HL-60/S4 treated with retinoic acid at 250 ng/mL for 4 days and 3 days (cell line): Measurements from ENCODE around the gene UROS.

Experiments
- in situ Hi-C: fragments of 300-500 bp; cut with MboI; formaldehyde crosslinking; loops from 2 replicates; pipeline ENCODE4 v1.7.0; 2022; ENCODE audit warnings: low sequenced_read_pairs

The UROS gene

DNA sequence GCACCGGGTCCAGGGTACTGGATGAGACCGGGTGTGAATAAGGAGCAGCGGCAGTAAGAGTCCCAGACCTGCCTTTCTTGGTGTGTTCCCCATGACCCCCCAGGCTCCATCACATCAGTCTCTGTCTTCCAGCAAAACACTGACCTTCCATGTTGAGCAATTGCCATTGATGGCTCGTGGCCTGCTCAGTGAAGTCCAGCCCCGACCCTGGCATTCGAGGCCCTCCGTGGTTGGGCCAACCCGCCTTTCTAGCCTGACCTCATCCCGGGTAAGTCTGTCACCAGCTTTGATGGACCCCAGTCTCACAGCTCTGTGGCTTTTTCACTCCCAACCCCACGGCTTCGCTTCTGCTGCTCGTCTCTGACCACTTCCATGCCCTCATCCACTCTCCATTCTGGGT lies 53.9 kb downstream of the UROS start:
- in situ Hi-C loops = no loop called here

DNA sequence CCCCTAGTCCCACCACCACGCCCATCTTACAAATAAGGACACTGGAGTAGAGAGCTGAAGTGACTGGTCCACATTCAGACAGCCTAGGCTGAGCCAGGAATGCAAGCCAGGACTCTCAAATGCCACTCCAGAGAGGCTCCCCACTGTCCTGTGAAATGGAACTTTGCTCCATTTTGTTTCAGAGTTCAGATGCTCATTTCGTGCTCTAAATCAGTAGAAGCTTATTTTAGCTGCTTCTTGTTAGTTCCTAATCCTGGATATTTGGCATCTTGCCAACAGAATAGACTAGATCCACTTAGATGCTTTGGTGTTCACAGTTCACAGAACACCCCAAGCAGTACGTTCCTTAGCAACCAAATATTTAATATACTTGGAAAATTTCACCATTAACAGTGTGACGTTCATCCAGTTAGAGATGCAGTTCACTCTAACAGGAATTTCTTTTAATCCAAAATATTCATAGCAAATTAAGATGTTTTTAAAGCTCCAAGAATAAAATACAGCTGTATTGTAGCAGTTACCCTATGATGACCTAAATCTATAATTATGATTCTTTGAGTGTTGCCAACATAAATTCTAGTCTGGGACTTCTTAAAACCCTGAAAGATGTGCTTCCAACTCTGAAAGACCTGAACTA lies 54.7 kb downstream of the UROS start:
- in situ Hi-C loops = no loop called here

DNA sequence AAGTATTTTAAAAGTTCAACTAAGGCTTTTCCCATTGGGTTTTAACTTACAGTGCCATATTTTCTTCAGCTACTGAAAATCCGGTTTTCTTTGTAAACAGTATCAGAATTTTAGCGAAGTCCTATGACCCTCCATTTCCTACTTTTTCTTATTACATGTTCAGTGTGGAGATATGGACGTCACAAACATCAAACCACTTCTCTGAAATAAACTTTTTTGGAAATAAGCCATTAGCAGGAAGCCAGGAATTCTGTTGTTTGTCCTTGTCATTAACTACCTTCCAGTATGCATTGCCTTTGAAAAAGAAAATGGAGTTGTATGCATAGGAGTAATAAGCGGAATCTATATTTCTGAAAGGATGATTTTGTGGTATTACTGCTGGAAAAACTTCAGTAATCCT lies 56.5 kb downstream of the UROS start:
- in situ Hi-C loops = no loop called here

DNA sequence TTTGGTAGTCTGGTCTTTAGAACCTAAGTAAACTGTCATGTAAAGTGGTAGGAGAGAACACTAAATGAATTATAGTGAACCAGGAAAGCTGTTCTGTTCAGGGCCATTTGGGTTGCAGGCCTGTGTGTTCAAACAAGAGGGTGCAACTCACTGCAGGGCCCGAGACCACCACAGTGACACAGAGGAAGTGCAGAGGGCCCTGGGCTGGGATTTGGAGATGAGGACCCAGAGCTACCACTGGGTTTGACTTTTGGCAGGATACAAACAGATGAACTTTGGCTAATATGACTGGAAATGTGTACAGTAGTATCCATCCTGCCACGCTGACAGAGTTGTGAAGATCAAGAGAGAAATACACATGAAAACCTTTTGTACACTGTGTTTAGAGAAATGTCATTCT lies 57.2 kb downstream of the UROS start:
- in situ Hi-C loops = no loop called here

DNA sequence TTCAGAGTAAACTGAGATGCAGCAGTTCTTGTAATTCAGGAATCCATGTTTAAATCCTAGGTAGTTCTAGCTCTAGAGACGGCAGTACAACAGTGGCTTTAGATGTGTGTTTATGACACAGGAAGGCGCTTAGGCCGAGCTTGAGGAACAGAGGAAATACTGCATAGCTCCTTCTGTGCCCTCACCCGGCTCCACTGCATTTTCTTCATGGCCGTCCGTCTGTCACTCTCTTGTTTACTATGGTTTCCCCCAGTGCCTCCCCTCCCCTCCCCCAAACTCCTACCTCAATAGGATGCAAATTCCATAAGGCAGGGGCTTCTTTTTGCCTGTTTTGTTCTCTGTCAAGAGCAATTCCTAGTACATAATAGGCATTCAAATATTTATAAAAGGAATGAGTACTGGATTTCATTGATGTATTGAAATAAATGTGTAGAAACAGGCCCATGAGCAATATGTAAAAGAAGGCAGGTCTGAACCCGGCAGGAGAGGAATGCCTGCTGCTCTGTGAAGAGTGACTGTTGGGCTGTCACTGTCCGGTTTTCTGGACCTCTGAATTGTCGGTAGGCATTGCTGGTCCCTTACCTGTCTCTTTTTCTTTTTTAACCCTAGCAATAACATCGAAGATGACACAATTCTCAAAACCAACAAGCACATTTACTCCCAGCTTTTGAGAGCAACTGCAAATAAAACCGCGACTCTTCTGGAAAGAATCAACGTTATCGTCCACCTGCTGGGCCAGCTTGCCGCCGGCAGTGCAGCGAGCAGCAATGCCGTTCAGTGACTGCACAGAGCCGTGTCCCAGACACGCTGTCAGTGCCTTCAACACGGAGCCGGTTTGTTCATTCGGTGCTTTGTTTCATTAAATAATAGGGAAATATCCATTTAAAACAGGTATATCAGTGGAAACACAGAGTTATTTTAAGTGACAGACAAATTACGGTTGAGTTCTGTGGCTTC lies 60.1 kb downstream of the UROS start:
- in situ Hi-C loops = no loop called here

DNA sequence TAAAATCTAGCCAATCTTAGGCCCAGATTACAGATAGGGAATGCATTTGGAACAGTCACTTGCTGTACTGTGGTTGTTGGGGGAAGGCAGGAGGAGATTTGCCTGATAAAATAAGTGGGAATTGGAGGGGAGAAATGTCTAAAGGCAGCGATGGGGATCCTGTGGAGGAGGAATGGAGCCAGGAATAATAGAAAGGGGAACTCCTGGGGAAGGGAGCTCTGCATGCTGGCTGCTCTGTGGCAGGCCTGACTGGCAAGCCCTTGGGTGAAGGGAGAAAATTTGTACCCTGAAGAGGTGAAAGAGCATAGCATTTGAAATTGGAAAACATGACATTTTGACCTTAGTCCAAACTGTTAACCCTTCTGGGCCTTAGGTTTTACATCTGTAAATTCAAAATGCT lies 61.1 kb downstream of the UROS start:
- in situ Hi-C loops = no loop called here

DNA sequence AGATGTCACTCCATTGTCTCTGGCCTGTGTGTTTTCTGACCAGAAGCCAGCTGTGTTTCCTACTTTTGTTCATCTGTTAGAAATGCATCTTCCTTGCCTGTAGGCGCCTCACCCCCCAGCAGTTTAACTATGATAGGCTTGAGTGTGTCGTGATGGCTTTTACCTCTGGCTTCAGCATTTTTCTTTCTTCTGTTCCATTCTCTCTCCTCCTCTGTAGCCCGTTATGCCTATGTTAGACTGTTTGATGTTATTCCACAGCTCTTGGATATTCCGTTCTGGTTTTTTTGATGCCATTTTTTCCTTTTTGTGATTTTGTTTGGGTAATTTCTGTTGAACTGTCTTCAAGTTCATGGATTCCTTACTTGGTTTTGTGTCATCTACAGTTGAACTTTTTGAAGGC lies 65.3 kb downstream of the UROS start:
- in situ Hi-C loops = no loop called here

DNA sequence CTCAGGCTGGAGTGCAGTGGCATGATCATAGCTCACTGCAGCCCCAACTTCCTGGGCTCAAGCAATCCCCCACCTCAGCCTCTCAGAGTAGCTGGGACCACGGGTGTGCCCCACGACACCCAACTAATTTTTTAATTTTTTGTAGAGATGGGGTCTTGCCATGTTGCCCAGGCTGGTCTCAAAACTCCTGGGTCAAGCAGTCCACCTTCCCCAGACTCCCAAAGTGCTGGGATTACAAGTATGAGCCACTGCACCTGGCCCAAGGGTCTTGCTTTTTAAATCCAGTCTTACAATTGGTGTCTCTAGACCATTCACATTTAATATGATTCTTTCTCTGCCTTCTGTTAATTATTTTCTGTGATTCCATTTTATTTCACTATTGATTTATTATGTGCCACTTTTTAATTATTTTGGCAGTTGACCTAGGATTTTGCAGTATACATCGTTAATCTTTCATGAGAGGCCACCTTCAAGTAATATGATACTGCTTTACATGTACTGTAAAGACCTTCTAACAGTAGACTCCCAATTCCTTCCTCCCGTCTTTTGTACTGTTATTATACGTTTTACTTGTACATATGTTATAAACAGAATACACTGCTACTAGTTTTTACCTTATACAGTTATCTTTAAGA lies 66.1 kb downstream of the UROS start:
- in situ Hi-C loops = no loop called here

DNA sequence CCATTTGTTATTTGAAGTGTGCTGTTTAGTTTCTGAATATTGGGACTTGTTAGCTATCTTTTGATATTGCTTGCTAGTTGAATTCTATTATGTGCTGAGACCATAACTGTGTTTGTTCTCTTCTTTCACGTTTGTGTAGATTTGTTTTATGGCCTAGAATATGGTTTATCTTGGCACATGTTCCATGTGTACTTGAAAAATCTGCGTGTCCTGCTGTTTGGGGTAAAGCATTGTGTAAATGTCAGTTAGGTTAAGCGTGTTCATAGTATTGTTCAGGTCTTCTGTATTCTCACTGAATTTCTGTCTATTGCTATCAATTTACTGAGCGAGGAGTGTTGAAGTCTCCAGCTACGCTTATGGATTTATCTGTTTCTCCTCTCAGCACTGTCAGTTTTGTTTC lies 66.9 kb downstream of the UROS start:
- in situ Hi-C loops = no loop called here

DNA sequence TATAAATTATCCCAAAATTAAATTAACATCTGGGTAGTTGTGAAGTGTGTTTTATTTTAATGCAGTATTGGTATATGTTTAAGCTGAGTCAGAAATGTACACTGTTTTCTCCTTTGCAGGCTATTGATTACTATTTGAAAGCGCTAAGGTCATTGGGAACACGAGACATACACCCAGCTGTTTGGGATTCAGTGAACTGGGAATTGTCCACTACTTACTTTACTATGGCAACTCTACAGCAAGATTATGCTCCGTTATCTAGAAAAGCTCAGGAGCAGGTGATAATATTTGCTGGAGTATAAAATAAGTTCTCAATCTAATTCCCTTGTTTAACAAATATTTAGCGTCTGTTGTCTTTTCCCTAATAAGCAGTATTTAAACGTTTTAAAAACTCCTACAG lies 75.6 kb downstream of the UROS start:
- in situ Hi-C loops = no loop called here

DNA sequence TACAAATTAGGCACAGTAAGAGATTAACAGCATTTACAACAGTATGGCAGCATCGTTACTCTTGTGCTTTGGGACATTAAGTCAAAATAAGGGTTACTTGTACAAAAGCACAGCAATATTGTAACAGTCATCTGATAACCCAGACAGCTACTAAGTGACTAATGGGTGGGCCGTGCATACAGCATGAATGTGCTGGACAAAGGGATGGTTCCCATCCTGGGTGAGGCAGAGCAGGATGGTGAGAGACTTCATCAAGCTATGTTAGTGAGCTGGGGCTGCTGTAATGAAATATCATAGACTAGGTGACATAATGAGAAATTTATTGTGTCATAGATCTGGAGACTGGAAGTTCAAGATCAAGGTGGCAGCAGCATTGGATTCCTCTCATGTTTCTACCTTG lies 78.1 kb downstream of the UROS start:
- in situ Hi-C loops = no loop called here

DNA sequence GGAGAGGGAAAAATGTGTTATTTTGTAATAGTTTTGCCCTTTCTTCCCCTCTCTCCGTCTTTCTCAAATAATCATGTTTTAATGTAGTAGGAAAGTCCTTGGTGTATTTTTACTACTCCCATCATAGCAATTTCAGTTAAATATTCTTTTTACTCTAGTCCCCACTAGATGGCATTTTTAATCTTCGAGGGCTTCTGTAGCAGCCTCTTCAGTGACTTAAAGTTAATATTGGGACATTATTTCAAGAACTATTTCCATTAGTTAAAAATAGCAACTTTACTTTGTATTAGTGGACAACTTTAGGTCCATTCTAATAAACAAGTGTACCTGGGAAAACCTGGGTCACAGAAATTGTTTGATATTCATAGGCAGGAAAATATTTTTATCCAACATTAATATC lies 80.6 kb downstream of the UROS start:
- in situ Hi-C loops = no loop called here

DNA sequence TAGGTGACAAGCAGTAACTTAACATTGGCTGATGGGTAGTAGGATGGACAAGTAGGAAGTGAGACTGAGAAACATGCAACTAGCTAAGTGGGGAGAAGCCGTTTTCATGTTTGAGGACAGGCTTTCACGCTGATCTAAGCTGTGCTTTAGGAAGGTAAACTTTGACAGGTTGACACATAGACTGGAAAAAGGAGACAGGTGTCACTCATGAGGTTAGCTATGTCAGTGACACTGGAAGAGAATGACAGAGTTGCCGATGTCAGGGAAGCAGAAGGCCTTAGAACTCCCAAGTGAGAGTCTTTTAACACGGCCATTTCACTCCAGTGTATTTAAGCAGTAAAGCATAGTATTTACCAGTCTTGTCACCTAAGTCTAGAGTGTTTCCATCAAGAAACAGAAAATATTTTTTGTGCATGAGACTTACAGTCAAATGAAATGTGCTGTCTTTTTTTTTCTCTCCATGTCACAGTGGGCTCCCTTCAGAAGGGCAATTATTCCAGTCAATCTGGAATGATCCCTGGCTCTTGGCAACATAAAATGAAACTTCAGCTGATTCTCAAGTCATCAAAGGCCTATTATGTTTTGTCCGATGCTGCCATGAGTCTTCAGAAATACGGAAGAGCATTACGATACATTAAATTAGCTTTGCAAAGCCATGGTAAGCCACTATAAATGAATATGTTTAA lies 82.9 kb downstream of the UROS start:
- in situ Hi-C loops = no loop called here
